Hepatocyte (in vitro differentiated cells): Measurements from ENCODE around the gene ESR1.

ENCODE experiments used
- CTCF ChIP-seq: fragments of 200-600 bp; sonication (generic); IDR thresholded peaks from 2 replicates; pipeline ENCODE4 v1.5.1; 2016; ENCODE audit warnings: antibody characterized with exemption, mild to moderate bottlenecking; ENCODE audit not compliant: poor library complexity
- EZH2 ChIP-seq: fragments of 200-600 bp; sonication (generic); IDR thresholded peaks from 2 replicates; pipeline ENCODE4 v1.6.1; 2016; ENCODE audit warnings: antibody characterized with exemption, mild to moderate bottlenecking, borderline replicate concordance

- TF ChIP-seq CTCF (no peak), EZH2 (no peak)
These were observed 62.9 kb downstream of the ESR1 start for GRCh38 chr6:151870375-151870774.
